Activated CD4-positive, alpha-beta T cell treated with anti-CD3 and anti-CD28 coated beads for 1 hour (primary cell): ENCODE measurements around the gene FIG4.
A peak's percentile ranks its signal among the peaks of the same experiment; 100 is the strongest.
"Not testable (repeated sequence)": the region's sequence is repeated elsewhere in the genome, so short reads cannot be mapped to it uniquely, and the experiment has no call there.

Experiments
- DNase-seq: peaks from one replicate; pipeline ENCODE4 v3.0.0-alpha.2; 2020

FIG4 gene

DNA sequence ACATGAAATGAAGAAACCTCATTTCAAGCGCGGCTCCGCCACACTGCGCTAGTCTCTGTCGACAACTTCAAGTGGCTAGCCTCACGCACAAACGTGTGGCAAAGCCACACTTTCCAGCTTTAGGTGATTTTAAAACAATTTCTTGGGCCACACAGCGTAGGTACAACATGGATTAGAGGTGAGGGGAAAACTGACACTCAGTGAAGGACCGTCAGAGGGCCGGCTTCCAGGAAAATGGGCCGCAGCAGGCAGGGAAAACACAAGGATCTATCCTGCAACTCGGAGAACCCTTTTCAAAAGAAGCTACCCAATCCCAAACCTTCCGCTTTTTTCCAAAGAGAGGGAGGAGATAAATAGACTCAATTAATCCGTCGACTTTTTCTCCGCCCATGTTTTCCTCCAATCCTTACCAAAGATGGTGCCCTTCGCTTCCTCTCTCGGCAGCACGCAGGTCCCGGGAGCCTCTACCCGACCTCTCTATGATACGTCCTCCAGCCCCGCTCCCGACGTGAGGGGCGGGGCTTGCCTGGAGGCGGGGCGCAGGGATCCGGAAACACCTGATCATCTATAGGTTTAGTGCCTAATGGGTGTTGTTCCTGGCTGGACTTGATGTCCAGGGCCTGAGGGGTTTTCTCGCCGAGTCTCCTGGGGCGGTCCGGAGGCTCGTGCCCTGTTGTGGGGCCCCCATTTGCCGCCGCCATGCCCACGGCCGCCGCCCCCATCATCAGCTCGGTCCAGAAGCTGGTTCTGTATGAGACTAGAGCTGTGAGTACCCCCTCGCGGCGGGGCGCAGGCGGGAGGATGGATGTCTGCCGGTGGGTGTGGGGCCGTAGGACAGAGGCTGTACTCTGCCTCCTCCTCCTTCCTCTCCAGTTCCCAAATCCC is at the start of gene FIG4, which contains the start of gene AK9:
Gene FIG4, plus strand, starts transcription at position 560 of the 885 bp plus-strand sequence. Its CDS starts 140 bp downstream, at position 700.
Gene AK9, minus strand, starts transcription at position 466 of the 885 bp plus-strand sequence. CDS start 15,457 bp downstream, outside the sequence.
- peak; percentile 81 for DNase-seq

DNA sequence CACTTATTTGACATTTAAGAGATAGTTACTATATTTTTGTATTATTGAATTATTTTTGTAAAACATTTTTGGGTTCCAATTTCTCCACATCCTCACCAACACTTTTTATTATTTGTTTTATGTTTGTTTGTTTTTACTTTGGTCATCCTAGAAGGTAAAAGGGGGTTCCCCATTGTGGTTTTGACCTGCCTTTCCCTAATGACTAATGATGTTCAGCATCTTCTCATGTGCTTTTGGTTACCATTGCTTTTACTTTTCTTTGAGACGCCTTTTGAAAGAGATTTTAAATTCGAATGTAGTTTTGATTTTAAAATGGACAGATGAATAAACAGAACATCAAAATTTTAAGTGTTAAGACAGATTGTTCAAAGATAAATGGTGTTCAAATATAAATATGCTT is 47.0 kb upstream of the FIG4 start:
- no peak for DNase-seq

DNA sequence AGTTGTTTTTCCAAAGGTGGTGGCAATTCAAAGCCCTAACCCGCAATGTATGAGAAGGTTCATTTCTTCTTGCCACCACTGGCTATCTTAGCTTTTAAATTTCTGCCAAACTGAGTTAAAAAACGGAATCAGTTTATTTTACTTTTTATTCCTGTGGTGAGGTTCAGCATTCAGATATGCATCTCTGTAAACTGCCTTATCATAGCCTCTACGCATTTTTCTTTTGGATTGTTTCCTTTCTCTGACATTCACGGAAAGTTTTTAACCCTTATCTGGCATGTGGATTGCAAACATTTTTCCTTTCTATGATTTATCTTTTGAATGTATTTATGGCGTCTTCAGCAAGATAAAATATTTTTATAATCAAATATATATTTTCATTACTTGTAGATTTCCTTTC is 37.8 kb upstream of the FIG4 start:
- no peak for DNase-seq

DNA sequence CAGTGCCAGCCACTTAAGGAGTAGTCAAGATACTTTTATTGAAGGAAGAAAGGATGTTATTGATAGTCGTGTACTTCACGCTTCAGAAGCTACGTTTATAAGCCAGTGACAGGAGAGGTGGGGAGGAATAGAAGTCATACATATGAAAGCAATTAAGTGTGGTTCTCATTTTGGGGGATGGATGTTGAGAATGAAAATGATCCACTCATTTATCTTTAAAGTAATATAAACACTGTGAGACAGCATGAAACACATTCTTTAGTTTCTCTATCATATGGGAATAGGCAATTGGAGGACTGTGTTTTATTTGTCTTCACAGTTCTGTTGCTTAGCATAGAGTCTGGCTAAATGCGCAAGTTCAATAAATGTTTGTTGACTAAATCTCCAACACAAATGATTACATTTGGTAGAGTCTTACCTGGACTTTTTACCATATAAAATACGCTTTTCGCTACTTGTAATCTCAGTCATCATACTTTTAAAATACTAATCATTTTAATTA is 35.3 kb upstream of the FIG4 start:
- no peak for DNase-seq

DNA sequence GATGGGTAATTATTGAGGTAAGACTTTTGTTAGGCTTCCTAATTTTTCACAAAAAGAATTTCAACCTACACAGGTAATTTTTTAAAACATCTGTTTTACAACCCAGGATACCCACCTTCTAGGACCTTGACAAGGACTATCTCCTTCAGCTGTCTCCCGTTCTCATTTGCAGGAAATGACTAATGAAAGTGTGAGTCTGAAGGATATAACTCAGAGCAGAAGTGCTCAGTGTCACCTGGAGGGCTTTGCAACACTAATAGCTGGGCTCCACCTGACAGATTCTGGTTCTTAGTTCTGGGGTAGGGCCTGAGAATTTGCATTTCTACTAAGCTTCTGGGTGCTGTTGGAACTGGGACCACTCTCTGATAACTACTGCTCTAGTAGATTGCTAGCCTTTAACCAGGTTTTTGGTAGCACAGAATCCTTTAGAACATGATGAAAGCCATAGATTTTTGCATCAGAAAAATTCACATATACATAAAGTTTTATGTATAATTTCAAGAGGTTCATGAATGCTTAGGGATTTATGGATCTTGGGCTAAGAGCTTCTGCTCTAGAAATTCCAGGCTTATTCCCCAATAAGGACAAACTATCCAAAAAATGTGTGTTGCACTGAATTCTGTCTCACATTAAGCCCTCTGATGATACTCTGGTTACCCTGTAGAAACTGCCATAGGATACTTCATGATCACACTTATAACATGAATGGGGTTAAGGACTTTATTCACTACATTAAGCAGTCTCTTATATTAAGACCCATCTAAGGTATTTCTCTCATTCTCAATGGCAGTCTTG is 30.4 kb upstream of the FIG4 start:
- DNase-seq = no peak

DNA sequence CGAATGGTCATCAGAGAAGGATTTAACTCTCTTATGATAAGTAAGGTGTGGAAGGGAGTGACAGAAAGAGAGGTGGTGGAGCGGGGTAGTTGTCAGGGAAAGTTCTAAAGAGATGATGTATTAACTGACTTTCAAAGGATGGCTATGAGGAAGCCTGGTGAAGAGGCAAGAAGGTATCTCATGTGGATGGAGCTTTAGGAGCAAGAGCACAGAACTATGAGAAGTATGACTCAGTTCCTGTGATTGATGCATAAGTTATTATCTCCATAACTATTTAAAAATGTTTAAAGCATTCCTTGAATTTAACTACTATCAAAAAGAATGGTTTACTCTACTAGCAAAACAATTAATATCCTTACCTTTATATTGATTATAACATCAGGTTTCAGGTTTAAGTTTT is 28.9 kb upstream of the FIG4 start:
- DNase-seq = no peak

DNA sequence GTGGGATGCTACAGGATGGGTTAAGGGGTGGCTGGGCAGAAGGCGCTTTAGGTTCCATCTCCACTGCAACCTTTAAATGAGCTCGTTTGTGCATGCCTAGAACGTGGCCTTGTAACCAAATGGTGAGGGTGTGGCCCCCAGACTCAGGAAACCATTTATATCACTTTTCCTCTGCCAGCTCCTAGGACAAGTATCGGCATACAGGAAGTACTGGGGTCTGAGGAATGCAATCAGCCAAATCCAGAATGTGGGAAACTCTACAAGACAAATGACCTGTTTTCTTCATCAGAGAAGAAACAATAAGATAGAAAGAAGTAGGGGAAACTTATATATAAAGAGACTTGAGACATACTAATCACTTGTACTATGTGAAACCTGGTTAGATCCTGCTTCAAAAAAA is 21.3 kb upstream of the FIG4 start:
- no peak for DNase-seq

DNA sequence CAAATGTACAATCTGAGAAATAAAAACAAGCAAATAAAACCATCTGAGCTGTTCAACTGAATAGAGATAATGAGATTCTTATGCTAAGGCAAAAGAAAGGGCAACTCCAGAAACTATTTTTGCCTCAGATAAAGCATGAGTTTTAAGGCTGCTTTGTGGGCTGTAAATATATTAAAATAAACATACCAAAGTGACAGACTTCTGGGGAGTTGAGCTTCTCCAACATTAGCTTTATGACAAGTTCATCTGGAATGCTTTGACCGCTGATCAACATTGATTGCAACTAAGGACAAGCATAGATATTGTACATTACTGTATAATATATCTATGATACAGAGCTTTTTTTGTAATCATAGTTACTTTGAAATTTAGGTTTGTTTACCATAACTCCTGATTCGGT is 19.4 kb upstream of the FIG4 start:
- DNase-seq = no peak

DNA sequence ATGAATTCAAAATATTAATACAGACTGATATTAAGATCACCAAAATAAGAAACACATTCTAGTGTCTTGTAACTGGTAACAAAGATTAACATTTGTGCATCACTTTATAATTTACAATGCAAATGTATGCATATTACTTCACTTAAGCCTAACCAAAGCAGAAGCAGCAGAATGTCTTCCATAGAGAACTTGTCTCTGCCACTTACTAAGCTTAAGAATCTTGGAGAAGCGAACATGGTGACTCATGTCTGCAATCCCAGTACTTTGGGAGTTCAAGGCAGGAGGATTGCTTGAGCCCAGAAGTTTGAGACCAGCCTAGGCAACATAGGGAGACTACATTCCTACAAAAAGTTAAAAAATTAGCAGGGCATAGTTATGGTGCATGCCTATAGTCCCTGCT is 18.9 kb upstream of the FIG4 start:
- no peak for DNase-seq

DNA sequence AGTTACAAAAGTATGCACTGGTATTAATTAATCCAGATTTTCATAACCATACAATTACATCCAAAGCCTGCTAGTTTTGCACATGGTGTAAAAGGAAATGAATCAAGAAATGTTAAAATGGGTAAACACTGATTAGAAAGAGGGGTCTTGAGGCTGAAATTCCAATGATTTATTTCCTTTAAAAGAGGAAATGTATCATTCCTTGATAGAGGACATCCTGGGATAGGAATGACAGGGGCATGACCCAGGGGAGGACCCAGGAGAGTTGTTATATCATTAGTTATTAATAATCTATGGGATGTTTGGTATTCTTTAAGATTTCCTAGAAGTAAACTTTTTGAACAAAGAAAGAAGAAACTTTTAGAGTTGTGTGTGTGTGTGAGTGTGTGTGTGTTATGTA is 18.3 kb upstream of the FIG4 start:
- DNase-seq = no peak

DNA sequence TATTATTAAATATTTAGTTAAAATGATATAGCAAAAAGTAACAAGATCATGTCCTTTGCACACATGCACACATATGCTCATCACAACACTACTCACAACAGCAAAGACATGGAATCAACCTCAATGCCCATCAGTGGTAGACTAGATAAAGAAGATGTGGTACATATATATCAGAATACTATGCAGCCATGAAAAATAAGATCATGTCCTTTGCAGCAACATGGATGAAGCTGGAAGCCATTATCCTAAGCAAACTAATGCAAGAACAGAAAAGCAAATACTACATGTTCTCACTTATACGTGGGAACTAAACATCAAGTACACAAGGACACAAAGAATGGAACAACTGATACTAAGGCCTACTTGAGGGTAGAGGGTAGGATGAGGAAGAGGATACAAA is 14.4 kb upstream of the FIG4 start:
- DNase-seq = no peak

DNA sequence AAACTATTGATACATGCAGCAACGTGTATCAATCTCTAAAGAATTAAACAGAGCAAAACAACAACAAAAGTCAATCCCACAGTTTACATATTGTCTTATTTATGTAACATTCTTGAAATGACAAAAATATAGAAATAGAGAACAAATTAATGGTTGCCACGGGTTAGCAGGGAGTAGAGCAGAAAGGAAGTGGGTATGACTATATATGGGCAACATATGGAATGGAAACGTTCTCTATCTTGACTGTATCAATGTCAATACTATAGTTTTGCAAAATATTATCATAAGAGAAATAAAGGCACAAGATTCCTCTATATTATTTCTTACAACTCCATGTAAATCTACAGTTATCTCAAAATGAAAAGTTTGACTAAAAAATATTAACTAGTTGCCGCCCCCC is 12.9 kb upstream of the FIG4 start:
- DNase-seq = no peak

DNA sequence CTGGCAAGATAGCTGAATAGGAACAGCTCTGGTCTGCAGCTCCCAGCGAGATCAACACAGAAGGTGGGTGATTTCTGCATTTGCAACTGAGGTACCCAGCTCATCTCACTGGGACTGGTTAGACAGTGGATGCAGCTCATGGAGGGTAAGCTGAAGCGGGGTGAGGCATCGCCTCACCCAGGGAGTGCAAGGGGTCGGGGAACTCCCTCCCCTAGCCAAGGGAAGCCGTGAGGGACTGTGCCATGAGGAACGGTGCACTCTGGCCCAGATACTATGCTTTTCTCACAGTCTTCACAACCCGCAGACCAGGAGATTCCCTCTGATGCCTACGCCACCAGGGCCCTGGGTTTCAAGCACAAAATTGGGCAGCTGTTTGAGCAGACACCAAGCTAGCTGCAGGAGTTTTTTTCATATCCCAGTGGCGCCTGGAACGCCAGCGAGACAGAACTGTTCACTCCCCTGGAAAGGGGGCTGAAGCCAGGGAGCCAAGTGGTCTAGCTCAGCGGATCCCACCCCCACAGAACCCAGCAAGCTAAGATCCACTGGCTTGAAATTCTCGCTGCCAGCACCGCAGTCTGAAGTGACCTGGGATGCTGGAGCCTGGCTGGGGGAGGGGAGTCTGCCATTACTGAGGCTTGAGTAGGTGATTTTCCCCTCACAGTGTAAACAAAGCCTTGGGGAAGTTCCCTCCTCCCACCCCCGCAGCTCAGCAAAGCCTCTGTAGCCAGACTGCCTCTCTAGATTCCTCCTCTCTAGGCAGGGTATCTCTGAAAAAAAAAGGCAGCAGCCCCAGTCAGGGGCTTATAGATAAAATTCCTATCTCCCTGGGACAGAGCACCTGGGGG is 12.2 kb upstream of the FIG4 start:
- not testable (repeated sequence) for DNase-seq

DNA sequence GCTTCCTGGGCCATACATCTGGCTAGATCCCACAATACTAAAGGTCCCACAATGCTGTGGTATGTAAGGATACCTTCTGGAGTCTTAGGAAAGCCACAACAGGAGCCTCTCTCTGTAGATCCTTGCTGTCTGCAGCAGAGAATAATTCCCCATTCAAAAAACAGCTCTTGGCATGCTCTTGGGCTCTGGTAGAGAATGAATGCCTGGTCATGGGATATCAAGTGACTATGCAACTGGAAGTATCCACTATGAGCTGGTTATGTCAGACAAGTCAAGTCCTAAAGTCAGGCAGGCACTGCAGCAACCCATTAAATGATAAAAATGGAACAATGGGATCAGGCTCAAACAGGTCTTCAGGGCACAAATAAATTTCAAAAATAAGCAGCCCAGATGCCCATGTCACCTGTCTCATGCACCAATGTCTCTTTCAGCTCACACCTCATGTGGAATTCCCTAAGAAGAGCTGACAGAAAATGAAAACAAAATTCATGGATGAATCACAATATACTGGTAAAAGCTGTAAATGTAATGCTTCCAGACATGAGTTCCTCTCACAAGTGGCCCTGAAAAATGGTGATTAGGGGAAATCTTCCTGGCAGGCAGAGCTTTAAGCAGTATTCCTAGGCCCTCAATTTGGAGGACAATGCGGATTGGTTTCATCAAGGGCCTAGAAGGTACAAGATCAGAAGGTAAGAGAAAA is 4.4 kb upstream of the FIG4 start:
- no peak for DNase-seq

DNA sequence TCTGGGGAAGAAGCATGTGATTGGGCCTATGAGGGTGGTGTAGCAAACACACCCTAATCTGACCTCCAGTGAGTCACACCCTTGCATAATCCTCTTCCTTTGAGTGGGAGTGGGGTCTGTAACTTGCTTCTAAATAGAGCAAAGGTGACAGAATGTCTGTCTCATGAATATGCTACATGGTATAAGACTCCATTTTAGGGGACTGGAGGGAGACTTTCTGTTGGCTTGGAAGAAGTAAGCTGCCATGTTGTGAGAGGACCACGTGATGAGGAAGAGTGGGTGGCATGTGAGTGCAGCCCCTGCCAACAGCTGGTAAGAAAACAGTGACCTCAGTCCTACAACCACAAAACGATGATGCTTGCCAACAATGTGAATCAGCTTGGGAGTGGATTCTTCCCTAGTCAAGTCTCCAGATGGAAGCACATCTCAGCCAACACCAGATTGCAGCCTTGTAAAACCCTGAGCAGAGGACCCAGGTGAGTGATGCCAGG is 3.8 kb upstream of the FIG4 start:
- no peak for DNase-seq

DNA sequence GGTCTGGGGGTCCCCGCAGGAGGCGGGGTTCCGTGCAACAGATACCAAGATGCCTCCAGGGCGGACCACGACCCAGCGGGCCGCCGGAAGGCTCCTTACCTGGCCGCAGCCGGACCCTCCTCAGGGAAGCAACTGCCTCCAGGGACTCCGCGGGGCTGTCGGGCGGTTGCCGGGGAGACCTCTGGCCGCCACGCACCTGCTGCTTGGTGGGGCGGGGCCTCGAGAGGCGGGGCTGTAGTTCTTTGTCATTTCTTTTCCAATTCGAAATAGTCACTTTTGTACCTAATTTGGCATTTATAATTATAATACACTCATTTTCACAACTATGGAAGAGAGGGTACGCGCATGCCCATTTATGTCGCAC is 741 bp upstream of the FIG4 start:
- DNase-seq = peak; percentile 34

DNA sequence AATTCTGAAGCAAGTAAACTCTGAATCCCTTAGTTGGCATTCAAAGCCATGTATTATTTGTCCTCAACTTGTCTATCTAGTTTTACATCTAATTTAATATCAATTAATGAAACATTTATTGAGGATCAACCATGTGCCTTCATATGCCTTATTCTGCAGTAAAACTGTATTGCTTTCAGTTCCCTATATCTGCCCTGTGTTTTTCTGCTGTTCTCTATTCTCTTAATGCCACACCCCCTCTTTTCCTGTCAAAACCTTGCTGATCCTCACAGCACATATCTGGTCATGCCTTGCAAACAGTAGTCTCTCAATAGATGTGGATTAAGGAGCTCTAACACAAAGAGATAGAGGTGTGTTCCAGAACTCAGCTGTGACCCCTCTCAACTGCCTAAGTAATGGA is 2.0 kb downstream of the FIG4 start:
- DNase-seq = no peak

DNA sequence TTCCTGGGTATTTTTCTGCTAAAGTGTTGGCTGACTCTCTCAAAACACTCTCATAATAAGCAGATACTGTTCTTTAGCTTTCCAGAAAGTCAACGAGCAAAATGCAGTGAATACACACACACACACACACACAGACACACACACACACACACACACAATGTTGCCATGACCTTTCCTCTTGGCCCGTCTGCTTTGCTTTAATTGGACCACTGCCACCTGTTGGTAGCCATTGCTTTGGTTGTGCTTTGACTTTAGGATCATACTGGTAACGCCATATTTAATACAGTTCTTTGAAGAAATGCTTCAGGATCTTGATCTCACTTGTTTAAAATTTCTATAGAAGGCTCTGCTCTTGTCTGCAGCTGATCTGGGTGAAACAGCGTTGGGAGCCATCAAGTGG is 4.4 kb downstream of the FIG4 start:
- DNase-seq = no peak

DNA sequence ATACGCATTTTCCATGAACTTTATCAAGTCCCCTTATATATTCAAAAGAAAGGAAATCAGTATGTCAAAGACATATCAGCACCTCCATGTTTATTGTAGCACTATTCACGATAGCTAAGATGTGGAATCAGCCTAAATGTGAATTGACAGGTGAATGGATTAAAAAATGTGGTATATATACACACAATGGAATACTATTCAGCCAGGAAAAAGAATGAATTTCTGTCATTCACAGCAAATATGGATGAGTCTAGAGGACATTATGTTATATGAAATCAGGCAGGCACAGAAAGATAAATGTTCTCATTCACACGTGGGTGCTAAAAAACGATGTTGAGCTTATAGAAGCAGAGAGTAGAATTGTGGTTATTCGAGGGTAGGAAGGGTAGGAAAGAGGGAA is 5.3 kb downstream of the FIG4 start:
- DNase-seq = no peak

DNA sequence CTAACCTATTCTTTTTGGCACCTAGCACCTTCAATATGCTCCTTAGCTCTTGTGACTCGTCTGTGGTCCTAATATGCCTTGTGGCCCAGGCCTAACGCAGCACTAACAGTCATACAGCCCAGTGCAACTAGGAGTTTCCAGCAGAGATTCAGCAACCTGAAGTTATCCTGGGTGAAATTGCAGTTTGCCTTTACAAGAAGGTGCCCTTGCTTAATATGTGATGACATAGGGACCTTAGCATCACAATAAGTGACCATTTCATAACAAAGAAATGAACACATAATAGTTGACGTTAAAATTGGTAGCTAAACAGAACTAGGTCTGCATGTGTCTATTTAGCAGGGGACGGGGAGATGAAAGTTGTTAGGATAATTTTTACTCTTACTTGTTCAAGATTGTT is 10.1 kb downstream of the FIG4 start:
- no peak for DNase-seq

DNA sequence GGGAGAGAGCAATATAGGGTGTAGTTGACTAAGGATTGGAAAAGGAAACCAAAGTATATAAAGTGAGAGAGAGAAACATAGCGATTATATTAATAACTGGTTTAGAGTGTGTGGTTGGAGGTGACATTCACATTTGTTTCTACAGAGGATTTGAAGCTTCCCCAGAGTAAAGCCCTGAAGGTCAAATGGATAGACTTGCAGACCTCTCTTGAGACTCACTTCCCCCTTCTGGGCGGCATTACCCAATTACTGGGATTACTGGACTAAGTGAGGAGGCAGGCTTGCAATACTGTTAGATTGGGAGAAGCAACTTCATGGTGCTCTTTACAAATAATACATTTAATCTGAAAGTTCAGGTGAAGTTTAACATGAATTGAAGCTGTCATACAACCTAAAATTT is 10.7 kb downstream of the FIG4 start:
- DNase-seq = no peak

DNA sequence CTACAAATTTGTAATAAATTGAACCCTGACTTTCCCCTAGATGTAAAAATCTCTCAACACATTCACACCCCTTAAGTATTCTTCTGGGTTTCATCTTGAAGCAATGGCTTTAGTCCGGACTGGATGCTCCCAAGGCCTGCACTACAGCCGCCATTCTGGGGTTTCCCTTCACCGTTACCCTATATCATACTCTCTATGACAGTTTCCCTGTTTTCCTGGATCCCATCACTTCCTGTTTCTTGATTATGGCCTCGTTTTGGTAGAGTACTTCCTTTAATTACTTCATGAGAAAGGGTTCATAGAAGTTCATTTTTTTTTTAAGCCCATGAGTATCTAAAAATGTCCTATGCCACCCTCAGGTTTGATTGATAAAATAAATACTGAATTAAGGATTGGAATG is 11.7 kb downstream of the FIG4 start:
- DNase-seq = no peak
